GM04504 (cell line): Measurements from ENCODE around the gene PGPEP1.
"Not testable (repeated sequence)": the region's sequence is repeated elsewhere in the genome, so short reads cannot be mapped to it uniquely, and the experiment has no call there.

Source experiments
- DNase-seq: peaks from one replicate; pipeline ENCODE4 v3.0.0-alpha.2; 2012; ENCODE audit warnings: low read depth

Gene PGPEP1

DNA sequence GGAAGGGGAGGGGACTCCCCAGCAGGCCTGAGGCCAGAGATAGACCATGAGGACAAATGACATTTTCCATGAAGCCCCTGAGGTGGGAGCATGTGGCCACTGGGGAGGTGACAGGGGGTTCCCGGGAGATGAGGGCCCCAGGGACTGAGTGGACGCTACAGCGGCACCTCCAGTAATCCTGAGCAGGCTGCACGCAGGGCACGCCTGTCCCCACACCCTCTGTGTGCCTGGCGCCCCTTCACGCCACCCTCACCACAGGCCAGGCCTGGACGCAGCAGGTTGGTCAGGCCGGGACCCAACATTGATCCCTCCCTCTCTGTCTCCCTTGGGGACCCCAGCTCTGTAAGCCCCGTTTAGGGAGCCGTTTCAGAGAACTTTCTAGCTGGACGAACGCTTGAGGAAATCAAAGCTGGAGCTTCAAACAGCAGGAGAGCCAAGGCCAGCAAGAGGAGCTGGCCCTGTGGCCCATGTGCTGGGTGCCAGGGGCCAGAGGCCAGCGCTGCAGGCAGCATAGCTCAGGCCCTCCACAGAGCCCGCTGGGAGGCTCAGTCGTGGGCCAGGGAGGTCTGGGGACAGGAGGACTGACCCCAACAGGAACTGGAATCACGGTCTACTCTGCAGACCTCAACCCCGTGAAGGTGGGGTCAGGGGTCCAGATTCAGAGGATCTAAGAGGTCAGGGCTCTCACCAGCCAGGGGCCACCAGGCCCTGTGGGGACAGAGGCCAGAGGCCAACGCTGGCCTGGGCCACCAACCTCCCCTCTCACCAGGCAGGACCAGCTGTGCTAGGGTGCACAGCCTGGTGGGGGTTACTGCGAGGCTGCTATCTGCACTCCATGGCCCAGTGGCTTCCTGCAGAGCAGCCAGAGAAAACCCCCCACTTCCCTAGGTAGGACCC lies 32.1 kb upstream of the PGPEP1 start:
- DNase-seq, result no peak

DNA sequence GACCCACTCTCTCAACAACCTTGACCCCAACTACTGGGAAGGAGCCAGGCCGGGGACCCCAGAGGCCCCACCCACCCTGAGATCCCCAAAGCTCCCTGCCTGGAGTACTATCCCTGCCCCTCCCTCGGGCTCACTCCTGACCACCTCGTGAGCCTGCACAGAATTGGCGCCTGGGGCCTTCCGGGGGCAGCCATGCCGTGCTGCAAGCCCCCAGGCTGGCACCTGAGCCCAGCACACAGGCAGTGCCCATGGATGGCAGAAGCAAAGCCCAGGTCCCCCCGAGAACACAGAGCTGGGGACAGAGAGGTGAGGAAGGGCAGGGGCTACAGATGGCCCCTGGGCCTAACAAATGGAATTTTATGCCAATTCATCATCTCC lies 31.5 kb upstream of the PGPEP1 start:
- DNase-seq, result no peak

DNA sequence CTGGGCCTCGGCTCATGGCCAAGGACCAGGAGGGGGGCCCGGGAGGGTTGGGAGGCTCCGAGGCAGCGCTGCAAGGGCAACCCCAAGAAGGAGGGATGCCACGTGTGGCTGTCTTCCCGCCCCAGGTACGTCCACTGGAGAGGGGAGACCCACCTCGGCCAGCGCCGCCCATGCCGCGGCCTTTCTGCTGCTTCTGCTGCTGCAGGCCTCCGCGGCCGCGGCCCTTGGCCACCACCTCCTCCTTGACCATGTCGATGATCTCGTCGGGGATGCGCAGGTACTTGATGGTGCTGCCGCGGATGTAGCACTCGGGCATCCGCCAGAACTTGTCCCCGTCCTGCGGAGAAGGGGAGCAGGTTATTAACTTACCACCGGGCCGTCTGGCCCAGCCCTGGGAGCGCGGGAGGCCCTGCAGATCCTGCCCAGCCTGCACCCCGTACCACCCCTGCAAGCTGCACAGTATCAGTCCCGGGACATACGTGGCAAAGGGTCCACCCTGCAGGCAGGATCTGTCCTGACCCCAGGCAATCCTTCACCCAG lies 30.8 kb upstream of the PGPEP1 start:
- no peak for DNase-seq

DNA sequence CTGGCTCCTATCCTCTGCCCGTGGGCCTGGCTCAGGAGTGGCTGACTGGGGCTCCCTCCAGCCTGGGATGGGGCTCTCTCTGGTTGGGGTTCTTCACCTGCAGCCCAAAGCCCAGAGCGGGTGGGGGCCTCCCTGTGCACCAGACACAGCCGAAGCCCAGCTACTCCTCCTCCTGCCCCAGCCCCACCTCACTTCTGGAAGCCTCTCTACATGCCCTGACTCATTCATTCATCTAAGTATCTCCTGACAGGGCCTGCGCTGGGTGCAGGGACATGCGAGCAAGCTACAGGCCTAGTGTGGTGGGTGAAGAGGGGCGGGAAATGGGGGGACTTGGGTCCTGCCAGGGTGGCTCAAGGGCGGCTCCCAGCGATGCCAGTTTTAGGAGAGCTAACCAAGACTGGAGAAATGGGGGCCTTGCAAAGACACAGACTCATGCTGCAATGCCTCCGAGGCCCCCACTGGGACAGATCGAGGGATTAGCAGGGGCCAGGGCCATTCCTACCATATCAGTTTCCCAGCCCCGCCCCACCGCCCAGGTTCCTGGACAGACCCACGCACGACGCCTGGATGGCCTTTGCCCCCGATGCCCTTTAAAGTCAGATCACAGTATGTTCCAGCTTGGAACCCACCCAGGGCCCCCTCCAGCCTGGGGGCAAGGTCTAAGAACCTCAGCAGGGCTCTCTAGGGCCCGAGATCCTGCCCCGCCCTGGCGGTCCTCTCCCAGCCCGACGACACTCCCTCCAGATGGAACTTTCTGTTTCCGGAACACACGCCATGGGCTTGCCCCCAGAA lies 30.1 kb upstream of the PGPEP1 start:
- DNase-seq, result no peak

DNA sequence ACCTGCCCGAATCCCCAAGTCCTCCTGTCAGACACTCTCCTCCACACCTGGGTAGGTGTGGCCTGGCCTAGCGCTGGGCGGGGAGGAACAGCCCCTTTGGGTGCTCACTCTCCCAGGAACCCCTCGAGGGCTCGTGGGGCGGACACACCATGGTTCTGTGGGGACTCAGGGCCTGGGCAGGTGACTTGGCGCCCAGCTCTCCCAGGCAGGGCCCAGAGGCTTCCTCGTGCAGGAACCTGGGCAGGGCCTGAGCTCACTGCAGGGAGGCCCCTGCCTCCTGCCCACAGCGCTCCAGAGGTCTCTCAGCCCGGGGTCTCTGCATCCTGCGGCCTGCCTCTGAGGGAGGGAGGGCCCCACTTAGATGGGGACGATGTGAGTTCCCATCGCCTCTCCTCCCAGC lies 29.4 kb upstream of the PGPEP1 start:
- DNase-seq, result no peak

DNA sequence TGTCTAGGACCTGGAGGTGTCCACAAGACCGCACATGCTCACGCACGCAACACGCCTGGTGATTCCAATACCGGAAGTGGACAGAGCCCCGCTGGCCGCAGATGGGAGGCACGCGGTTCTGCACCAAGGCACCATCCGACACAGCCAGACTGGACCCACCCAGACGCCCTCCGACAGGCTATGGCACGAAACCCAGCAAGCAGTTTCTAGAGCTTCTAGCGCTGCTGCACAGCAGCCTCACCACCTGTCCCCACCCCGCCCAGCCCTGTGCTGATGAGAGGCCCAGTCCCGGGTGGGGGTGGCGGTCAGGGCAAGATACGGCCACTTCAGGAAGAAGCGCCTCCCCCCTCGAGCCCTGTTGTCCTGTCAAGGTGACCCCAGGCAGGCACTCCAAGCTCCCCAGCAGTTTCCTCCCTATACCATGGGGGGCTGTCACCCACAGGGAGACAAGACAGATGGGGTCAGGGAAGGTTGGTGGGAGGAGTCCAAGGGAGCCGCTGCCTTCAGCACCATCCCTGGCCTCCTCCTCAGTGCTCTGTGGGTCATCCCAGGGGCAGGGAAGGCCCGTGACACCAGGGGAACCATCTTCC lies 28.8 kb upstream of the PGPEP1 start:
- no peak for DNase-seq

DNA sequence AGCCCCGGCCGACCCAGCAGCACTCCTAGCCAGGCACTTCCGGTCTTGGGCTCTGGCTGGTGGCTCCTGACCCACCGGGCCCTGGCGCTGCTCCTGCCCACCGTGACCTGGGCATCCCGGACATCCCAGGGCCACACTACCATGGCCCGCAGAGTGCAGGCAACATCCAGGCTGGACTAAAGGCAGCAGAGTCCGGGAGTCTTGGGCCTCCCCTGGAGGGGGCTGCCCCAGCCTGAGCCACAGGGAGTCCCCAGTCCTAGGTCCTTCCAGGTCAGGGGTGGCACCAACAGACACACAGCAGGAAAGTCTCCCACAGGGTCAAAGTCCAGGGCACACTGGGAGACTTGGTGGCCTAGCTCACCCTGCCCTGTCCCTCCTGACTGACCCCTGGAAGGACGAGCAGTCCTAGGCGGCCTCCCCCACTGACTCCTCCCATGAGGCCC lies 28.3 kb upstream of the PGPEP1 start:
- no peak for DNase-seq

DNA sequence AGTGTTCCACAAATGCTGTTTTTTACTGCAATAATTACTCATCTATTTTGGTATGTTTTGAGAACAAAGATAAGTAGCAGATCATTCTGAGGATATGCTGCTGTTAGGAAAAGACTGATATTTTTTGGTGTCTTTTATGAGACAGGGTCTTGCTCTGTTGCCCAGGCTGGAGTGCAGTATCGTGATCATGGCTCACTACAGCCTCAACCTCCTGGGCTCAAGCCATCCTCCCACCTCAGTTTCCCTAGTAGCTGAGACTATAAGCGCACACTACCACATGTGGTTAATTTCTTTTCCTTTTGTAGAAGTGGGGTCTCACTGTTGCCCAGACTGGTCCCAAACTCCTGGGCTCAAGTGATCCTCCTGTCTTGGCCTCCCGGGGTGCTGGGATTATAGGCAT lies 27.0 kb upstream of the PGPEP1 start:
- no peak for DNase-seq

DNA sequence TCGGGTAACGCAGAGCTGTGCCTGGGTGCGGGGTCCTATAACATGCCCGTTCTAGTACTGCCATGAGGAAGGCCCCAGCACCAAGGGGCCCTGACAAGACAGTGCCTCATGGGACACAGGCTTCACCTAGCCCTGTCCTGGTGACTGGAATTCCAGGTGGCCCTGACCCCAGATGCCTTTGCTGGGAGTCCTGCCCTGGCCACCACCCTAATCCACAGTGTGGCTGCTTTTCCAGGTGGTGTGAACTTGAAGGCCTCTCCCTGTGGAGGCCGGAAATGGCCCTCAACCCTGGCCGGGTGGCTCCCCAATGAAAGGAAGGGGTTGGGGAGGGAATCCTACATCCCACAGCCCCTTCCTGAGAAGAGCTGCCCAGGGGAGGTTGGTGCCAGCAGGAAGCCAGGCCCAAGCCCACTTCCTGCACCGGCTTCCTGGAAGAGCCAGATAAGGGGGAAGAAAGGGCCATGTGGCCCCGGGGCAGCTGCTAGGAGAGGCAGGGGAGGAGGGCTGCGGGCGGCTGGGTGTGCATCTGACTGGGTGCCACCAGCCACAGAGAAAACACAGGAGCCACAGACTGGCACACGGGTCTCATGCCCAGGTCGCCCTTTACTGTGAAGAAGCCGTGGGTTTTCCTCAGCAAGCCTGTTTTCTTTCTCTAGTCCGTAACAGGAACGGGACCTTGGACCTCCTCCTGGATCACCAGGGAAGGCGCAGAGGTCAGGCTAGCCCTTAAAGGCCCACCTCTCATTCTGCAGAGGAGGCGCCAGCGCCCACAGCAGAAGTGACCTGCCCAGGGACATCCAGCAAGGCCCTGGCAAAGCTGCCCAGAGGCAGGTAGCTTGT lies 22.2 kb upstream of the PGPEP1 start:
- DNase-seq, result no peak

DNA sequence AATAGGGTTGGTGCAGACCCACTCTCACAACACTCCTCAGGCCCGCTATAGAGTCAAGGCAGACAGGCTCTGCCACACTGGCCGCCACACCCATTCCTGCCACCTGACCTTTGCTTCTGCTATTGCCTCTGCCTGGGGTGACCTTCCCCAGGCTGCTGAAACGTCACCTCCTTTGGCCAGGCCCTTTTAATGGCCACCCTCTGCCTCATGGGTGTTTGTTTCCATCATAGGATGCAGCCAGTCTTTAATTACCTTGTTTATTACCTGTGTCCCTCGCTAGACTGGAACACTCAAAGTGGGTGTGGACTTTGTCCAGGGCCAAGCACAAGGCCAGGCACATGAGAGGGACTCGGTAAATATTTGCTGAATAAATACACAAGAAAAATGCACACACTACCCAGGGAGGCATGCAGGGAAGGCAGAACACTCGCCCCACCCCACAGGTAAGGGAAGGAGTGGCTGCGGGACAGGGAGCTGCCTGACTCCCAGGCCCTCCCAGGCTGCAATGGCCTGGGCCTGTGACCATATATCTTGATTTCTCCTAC lies 20.7 kb upstream of the PGPEP1 start:
- no peak for DNase-seq

DNA sequence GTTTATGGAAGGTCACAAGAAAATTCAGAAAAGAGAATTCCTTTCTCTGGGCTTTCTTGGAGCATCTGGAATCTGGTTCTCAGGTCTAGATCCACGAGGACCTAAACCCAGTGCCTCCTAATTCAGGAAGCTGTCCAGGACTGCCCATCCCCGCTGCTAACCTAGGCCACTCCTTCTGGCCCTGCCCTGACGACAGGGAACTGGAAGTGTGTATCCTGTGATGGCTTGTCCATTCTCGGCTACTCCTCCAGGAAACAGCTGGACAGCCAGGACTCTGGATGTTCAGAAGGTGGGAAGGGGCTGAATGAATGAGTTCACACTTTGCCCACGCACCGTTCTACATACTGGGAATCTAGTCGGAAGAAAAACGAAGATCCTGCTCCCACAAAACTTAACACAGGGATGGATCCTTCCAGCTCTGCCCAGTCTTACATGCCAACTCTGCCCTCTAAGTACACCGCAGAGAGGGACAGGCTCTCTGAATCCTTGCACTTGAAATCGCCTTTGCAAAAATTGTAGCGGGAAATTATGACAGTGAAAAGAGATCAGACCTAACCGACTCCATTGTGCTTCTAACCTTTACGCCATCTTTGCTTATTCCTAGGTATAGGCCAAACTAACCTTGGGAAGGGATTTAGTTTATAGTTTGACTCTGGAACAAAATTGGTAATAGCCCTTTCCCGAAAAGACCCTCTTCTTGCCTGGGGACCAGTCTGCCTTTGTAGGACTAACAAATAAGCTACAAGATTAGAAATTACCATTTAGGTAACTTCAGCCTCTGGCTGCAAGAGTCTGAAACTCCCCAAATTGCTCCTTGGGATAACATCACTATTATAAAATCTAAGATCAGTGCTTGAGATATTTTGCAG lies 19.3 kb upstream of the PGPEP1 start:
- DNase-seq, result no peak

DNA sequence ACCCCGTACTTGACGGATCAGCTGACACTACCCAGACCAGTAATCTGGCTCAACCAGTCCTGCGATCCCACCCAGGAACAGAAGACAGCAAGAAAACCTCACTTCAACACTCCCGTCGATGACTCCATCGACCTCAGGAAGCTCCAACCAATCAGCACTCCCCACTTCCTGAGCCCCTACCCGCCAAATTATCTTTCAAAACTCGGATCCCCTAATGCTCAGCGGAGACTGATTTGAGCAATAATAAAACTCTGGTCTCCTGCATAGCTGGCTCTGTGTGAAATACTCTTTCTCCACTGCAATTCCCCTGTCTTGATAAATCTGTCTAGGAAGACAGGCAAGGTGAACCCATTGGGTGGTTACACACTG lies 18.7 kb upstream of the PGPEP1 start:
- no peak for DNase-seq

DNA sequence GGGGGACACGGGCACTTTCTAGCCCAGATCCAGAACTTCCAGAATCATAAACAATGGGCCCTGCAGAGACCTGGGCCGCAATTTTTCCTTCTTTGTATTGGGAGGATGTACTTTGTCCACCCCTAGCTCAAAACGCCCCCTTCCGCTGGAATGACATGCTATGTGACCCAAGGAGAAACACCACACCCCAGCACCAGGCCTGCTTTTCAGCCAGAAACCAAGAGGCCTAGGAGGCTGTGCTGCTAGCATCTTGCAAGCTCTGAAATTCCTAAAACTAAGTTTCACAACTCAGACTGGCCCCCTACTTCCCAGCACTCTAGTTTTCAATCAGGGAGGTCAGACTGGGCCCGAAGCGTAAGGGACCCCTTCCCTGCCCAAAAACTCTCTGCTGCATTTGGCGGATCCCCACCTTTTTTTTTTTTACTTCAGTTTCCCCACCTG lies 18.1 kb upstream of the PGPEP1 start:
- peak; percentile 40 for DNase-seq

DNA sequence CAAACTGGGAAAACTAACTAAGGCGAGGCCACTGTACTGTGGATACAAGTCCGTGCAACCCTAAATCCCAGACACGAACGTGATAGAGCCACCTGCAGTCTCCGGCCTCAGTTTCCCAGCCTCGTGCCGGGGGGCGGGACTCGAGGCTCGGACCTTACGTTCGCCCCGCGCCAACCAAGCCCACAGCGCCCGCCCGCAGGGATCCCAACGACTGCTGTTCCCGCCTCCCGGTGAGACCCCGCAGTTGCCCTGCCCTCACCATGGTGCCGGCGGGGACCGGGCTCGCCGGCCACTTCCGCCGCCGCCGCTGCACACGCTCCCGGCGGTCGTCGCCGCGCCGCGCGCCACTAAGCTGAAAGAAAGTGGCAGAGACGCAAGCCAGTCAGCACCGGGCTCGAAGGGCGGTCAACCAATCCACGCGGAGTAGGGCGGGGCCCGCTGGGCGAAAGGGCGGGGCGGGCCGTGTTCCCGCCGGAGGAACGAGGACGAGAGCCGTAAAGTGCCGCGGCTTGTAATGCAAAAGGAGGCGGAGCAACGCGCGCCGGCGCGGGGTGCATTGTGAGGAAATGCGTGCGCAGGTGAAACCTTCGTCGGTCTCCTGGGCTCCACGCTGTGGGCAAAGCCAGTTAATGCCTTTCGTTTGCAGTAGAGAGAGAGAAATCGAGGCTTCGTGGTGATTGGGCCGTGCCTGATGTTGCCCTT lies 17.5 kb upstream of the PGPEP1 start, which contains the start of gene LSM4:
Gene LSM4 (minus strand): TSS at position 318 of the 702 bp plus-strand sequence. CDS start 56 bp downstream, at position 262.
- peak; percentile 90 for DNase-seq

DNA sequence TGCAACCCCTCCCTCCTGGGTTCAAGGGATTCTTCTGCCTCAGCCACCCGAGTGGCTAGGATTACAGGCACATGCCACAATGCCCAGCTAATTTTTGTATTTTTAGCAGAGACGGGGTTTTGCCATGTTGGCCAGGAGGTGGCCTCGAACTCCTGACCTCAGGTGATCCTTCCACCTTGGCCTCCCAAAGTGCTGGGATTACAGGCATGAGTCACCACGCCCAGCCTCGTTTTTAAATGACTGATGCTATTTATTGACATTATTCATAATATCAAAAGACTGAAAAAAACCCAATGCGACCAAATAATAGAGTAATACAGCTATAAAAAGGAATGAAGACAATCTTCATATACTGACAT lies 16.0 kb upstream of the PGPEP1 start:
- DNase-seq, result not testable (repeated sequence)

DNA sequence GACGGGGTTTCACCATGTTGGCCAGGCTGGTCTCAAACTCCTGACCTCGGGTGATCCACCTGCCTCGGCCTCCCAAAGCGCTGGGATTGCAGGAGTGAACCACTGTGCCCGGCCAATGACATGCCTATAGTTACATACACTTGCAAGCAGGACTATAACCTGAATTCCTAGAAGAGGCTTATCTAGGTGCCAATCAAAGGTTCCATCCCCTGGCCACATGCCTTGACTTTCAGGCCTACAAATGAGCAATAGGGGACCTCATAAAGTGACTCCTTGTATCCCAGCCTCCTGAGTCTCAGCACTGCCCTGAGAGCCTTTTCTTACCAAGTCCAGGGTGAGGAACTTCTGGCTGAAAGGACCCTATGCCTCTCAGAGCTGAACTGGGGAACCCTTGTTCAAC lies 13.6 kb upstream of the PGPEP1 start:
- DNase-seq, result no peak

DNA sequence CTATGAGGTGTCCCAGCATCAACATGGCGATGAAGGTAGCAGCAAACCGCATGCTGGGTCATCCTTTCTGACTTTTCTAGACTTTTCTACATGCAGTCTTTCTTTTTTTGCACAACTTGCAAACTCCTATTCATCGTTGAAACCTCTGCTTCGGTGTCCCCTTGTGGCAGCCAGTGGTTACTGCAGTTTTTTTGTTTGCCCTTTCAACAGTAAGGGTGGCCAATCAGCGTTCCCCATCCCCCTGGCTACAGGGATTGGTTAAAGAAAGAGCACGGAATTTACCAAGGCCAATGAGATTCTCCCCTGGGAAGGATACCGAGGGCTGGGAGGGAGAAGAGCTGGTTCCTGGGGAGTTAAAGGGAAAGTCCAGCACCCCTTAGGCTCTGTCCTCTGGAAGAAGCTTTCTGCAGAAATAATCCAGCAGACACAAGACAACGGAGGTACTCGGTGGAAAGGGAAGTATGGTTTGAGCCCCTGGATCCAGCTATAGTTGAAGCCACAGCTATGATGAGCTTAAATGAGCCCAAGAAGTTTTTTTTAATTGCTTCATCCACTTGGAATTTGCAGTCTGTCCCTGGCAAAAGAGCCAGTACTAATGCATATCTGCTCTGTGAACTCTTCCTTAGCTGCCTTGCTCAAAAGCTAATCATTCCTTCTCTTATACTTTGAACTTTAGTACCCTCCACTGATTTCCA lies 11.9 kb upstream of the PGPEP1 start:
- DNase-seq, result peak; percentile 98

DNA sequence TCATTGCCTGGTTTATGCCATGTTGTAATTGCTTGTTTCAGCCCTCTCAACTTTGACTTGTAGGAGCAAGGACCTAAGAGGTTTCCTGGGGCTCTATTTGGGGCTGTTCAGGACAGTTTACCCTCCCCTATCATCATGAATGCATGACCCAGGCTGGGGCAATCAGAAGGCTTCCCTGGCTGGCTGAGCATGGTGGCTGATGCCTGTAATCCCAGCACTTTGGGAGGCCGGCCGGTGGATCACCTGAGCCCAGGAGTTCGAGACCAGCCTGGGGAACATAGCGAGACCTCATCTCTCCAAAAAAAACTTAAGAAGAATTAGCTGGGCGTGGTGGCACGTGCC lies 11.4 kb upstream of the PGPEP1 start:
- DNase-seq, result no peak

DNA sequence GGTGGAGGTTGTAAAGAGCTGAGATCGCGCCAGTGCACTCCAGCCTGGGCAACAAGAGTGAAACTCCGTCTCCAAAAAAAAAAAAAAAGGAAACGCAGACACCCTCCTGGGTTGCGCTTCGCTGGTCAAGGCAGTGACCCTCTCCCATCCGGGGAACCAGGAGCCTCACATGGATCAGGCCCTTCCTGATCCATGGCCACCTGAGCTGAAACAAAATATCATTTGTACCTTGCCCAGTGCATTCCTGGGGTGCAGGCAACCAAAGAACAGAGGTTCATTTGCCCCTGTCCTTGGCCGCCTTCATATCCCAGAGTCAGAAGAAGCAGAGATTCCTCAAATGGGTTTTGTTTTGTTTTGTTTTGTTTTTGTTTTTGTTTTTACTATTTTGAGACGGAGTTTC lies 9.5 kb upstream of the PGPEP1 start:
- DNase-seq, result no peak
